ENCODE measurements around the gene TDP2.

The TDP2 gene

DNA sequence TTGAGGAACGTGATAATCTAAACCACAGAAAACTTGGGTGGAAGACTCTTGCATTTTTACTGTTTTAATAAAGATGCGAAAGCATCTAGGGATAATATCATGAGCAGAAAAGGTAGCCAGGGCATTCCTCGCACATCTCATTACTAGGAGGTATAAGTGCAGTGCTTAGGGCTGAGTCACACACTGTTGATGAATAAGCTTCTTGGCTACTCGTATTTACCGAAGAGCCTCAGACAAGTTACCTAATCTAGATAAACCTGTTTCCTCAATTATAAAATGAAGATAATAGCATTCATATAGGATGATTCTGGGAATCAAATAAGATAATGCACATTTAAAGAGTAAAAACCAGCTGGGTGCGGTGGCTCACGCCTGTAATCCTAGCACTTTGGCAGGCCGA lies 19.9 kb downstream of the TDP2 start:
- Histone ChIP-seq H3K9me3 (ENCODE audit: insufficient read depth, low read depth, low read length) (no peaks in the 10 kb centered on the region), H2BK12ac (ENCODE audit: low read length) (no peak overlapping the region), H3K36me3 (ENCODE audit: control insufficient read depth in 1 of 2, insufficient read depth in 2 of 2, low read length in 2 of 2) (peaks cover 3 to 4% of the 10 kb centered on the region in 2 experiments), H3K4me3 (ENCODE audit: low read depth, low read length) (no peak overlapping the region), H3K14ac (ENCODE audit: low read length) (no peak overlapping the region), H3K4me1 (ENCODE audit: control insufficient read depth in 1 of 2, insufficient read depth in 2 of 2, low read length in 2 of 2) (peaks cover 4 to 8% of the 10 kb centered on the region in 2 experiments), H4K8ac (ENCODE audit: low read depth, low read length) (no peak overlapping the region), H2BK5ac (ENCODE audit: low read depth, low read length, poor library complexity) (no peak overlapping the region), H4K91ac (ENCODE audit: low read depth, low read length) (no peak overlapping the region), H2BK120ac (ENCODE audit: insufficient read depth, low read length, poor library complexity) (no peak overlapping the region), H2AFZ (ENCODE audit: insufficient read depth, low read length, poor library complexity) (no peak overlapping the region), H3K23ac (ENCODE audit: low read length) (no peak overlapping the region), H3K79me1 (ENCODE audit: low read length) (no peaks in the 10 kb centered on the region), H3K18ac (ENCODE audit: low read length) (no peak overlapping the region), H3K27ac (ENCODE audit: low read depth, low read length) (no peak overlapping the region), H3K27me3 (ENCODE audit: insufficient read depth, low read length) (no peaks in the 10 kb centered on the region), H3K9ac (ENCODE audit: low read length) (no peak overlapping the region), H3K4ac (ENCODE audit: low read depth, low read length) (no peak overlapping the region), H2AK5ac (ENCODE audit: low read length) (no peak overlapping the region), H3K4me2 (ENCODE audit: low read length) (no peak overlapping the region), H4K12ac (ENCODE audit: low read depth, low read length) (no peak overlapping the region), H3K79me2 (ENCODE audit: control insufficient read depth, insufficient read depth, low read length, poor library complexity) (no peaks in the 10 kb centered on the region)
- DNase-seq: peak; percentile 72 to 91
- no CpG with 5 or more reads among the region's 8 CpGs for WGBS (ENCODE audit: extremely low coverage, insufficient coverage, insufficient read length)

DNA sequence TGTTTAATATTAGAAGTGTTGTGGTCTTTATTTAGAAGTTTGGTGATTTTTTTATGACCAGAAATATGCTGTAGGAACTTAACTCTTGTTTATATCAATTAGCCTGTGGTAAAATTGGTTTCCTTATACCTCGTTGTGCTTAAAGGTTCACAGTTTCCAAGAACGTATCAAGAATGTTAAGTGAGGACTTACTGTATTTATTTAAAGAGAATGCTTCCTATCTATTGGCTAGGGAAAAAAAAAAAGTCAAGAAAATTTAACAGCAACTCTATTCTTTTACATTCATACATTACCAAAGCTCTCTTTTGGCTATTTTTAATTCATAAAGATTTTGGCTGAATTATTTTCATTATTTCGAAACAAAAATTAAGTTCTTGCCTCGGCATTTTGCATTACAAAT lies 22.3 kb downstream of the TDP2 start:
- Histone ChIP-seq H3K9ac (ENCODE audit: low read length) (no peak overlapping the region), H3K14ac (ENCODE audit: low read length) (no peak overlapping the region), H3K27ac (ENCODE audit: low read depth, low read length) (no peak overlapping the region), H3K4me3 (ENCODE audit: low read depth, low read length) (no peak overlapping the region), H3K79me2 (ENCODE audit: control insufficient read depth, insufficient read depth, low read length, poor library complexity) (no peaks in the 10 kb centered on the region), H3K18ac (ENCODE audit: low read length) (no peak overlapping the region), H4K12ac (ENCODE audit: low read depth, low read length) (no peak overlapping the region), H2AK5ac (ENCODE audit: low read length) (no peak overlapping the region), H3K23ac (ENCODE audit: low read length) (no peak overlapping the region), H3K9me3 (ENCODE audit: insufficient read depth, low read depth, low read length) (no peaks in the 10 kb centered on the region), H2BK12ac (ENCODE audit: low read length) (no peak overlapping the region), H3K4me2 (ENCODE audit: low read length) (no peak overlapping the region), H2AFZ (ENCODE audit: insufficient read depth, low read length, poor library complexity) (no peak overlapping the region), H2BK120ac (ENCODE audit: insufficient read depth, low read length, poor library complexity) (no peak overlapping the region), H4K91ac (ENCODE audit: low read depth, low read length) (no peak overlapping the region), H3K4ac (ENCODE audit: low read depth, low read length) (no peak overlapping the region), H4K8ac (ENCODE audit: low read depth, low read length) (no peak overlapping the region), H3K79me1 (ENCODE audit: low read length) (no peaks in the 10 kb centered on the region), H3K4me1 (ENCODE audit: control insufficient read depth in 1 of 2, insufficient read depth in 2 of 2, low read length in 2 of 2) (peaks cover 4 to 8% of the 10 kb centered on the region in 2 experiments), H3K27me3 (ENCODE audit: insufficient read depth, low read length) (no peaks in the 10 kb centered on the region), H3K36me3 (ENCODE audit: control insufficient read depth in 1 of 2, insufficient read depth in 2 of 2, low read length in 2 of 2) (no peaks in the 10 kb centered on the region), H2BK5ac (ENCODE audit: low read depth, low read length, poor library complexity) (no peak overlapping the region)
- WGBS (ENCODE audit: extremely low coverage, insufficient coverage, insufficient read length): no CpG with 5 or more reads among the region's 4 CpGs
- no peak for DNase-seq

DNA sequence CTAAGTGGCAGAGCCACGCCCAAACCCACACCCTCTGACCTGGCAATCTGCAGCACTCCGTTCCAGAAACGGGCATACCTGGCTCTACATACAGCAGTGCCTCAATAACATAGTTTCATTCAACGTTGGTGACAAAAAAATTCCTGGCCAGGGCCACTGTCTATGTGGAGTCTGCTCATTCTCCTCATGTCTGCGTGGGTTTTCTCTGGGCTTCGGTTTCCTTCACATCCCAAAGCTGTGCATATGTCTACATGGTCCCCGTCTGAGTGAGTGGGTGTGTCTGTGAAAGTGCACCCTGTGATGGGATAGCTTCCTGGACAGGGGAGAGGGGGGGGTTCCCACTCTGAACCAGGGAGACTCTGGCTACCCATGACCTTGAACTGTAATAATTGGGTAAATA lies 22.8 kb downstream of the TDP2 start:
- H2BK5ac ChIP-seq (ENCODE audit: low read depth, low read length, poor library complexity): no peak overlapping the region
- H3K4ac ChIP-seq (ENCODE audit: low read depth, low read length): no peak overlapping the region
- H2AK5ac ChIP-seq (ENCODE audit: low read length): no peak overlapping the region
- H4K12ac ChIP-seq (ENCODE audit: low read depth, low read length): no peak overlapping the region
- H3K4me3 ChIP-seq (ENCODE audit: low read depth, low read length): no peak overlapping the region
- no peaks in the 10 kb centered on the region for H3K36me3 ChIP-seq (ENCODE audit: control insufficient read depth in 1 of 2, insufficient read depth in 2 of 2, low read length in 2 of 2)
- no peak overlapping the region for H4K91ac ChIP-seq (ENCODE audit: low read depth, low read length)
- H3K79me2 ChIP-seq (ENCODE audit: control insufficient read depth, insufficient read depth, low read length, poor library complexity): no peaks in the 10 kb centered on the region
- H3K23ac ChIP-seq (ENCODE audit: low read length): no peak overlapping the region
- no CpG with 5 or more reads among the region's 7 CpGs for WGBS (ENCODE audit: extremely low coverage, insufficient coverage, insufficient read length)
- no peak overlapping the region for H3K4me2 ChIP-seq (ENCODE audit: low read length)
- H3K27me3 ChIP-seq (ENCODE audit: insufficient read depth, low read length): no peaks in the 10 kb centered on the region
- DNase-seq: no peak
- no peak overlapping the region for H3K9ac ChIP-seq (ENCODE audit: low read length)
- H2BK120ac ChIP-seq (ENCODE audit: insufficient read depth, low read length, poor library complexity): no peak overlapping the region
- no peak overlapping the region for H4K8ac ChIP-seq (ENCODE audit: low read depth, low read length)
- H3K18ac ChIP-seq (ENCODE audit: low read length): no peak overlapping the region
- H3K4me1 ChIP-seq (ENCODE audit: control insufficient read depth in 1 of 2, insufficient read depth in 2 of 2, low read length in 2 of 2): peaks cover 4 to 8% of the 10 kb centered on the region in 2 experiments
- H3K14ac ChIP-seq (ENCODE audit: low read length): no peak overlapping the region
- no peaks in the 10 kb centered on the region for H3K79me1 ChIP-seq (ENCODE audit: low read length)
- no peak overlapping the region for H2BK12ac ChIP-seq (ENCODE audit: low read length)
- no peak overlapping the region for H2AFZ ChIP-seq (ENCODE audit: insufficient read depth, low read length, poor library complexity)
- no peaks in the 10 kb centered on the region for H3K9me3 ChIP-seq (ENCODE audit: insufficient read depth, low read depth, low read length)
- H3K27ac ChIP-seq (ENCODE audit: low read depth, low read length): no peak overlapping the region

DNA sequence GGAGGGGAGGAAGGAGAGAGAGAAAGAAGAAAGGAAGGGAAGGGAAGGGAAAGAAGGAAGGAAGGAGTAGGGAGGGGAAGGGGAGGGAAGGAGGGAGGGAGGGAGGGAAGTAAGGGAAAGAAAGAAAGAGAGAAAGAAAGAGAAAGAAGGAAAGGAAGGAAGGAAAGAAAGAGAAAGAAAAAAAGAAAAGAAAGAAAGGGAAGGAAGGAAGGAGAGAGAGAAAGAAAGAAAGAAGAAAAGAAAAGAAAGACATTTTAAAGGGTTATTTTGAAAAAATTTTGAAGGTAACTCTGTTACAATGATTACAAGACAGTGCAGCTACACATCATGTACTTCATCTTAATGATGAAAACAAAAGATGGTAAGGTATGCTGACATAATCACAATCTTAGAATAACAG lies 24.6 kb downstream of the TDP2 start:
- Histone ChIP-seq H3K79me1 (ENCODE audit: low read length) (no peaks in the 10 kb centered on the region), H3K4ac (ENCODE audit: low read depth, low read length) (no peak overlapping the region), H3K79me2 (ENCODE audit: control insufficient read depth, insufficient read depth, low read length, poor library complexity) (no peaks in the 10 kb centered on the region), H3K27me3 (ENCODE audit: insufficient read depth, low read length) (no peaks in the 10 kb centered on the region), H3K14ac (ENCODE audit: low read length) (no peak overlapping the region), H2BK5ac (ENCODE audit: low read depth, low read length, poor library complexity) (no peak overlapping the region), H3K9ac (ENCODE audit: low read length) (no peak overlapping the region), H3K23ac (ENCODE audit: low read length) (no peak overlapping the region), H2AK5ac (ENCODE audit: low read length) (no peak overlapping the region), H3K27ac (ENCODE audit: low read depth, low read length) (no peak overlapping the region), H3K18ac (ENCODE audit: low read length) (no peak overlapping the region), H4K12ac (ENCODE audit: low read depth, low read length) (no peak overlapping the region), H3K4me2 (ENCODE audit: low read length) (no peak overlapping the region), H2AFZ (ENCODE audit: insufficient read depth, low read length, poor library complexity) (no peak overlapping the region), H4K8ac (ENCODE audit: low read depth, low read length) (no peak overlapping the region), H4K91ac (ENCODE audit: low read depth, low read length) (no peak overlapping the region), H3K4me3 (ENCODE audit: low read depth, low read length) (no peak overlapping the region), H2BK12ac (ENCODE audit: low read length) (no peak overlapping the region), H3K9me3 (ENCODE audit: insufficient read depth, low read depth, low read length) (no peaks in the 10 kb centered on the region), H3K4me1 (ENCODE audit: control insufficient read depth in 1 of 2, insufficient read depth in 2 of 2, low read length in 2 of 2) (peaks cover 4 to 8% of the 10 kb centered on the region in 2 experiments), H3K36me3 (ENCODE audit: control insufficient read depth in 1 of 2, insufficient read depth in 2 of 2, low read length in 2 of 2) (no peaks in the 10 kb centered on the region), H2BK120ac (ENCODE audit: insufficient read depth, low read length, poor library complexity) (no peak overlapping the region)
- DNase-seq: no peak
